GM04504 (cell line): ENCODE data around the gene CAND2.
"Not testable (repeated sequence)": the region's sequence is repeated elsewhere in the genome, so short reads cannot be mapped to it uniquely, and the experiment has no call there.

Source experiments
- DNase-seq: peaks from one replicate; pipeline ENCODE4 v3.0.0-alpha.2; 2012; ENCODE audit warnings: low read depth

The CAND2 gene

DNA sequence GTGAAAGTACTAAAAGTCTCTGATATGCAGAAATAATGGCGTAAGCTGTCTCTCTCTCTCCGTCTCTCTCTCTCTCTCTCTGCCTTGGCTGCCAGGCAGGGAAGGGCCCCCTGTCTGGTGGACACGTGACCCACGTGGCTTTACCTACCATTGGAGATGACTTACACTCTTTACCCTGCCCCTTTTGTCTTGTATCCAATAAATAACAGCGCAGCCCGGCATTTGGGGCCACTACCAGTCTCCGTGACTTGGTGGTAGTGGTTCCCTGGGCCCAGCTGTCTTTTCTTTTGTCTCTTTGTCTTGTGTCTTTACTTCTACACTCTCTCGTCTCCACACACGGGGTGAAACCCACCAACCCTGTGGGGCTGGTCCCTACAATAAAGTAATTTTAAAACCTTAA is 25.2 kb upstream of the CAND2 start:
- DNase-seq: no peak

DNA sequence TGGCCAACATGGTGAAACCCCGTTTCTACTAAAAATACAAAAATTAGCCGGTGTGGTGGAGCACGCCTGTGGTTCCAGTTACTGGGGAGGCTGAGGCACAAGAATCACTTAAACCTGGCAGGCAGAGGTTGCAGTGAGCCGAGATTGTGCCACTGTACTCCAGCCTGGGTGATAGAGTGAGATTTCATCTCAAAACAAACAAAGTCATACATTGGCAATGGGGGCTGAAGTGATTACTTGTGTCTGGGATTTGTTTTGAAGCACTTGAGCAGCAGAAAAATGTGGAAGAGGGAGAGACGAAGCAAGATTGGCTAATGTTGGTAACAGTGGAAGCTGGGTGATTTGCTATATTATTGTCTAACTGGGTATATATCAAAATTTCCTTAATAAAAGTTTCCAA is 24.0 kb upstream of the CAND2 start:
- DNase-seq: no peak

DNA sequence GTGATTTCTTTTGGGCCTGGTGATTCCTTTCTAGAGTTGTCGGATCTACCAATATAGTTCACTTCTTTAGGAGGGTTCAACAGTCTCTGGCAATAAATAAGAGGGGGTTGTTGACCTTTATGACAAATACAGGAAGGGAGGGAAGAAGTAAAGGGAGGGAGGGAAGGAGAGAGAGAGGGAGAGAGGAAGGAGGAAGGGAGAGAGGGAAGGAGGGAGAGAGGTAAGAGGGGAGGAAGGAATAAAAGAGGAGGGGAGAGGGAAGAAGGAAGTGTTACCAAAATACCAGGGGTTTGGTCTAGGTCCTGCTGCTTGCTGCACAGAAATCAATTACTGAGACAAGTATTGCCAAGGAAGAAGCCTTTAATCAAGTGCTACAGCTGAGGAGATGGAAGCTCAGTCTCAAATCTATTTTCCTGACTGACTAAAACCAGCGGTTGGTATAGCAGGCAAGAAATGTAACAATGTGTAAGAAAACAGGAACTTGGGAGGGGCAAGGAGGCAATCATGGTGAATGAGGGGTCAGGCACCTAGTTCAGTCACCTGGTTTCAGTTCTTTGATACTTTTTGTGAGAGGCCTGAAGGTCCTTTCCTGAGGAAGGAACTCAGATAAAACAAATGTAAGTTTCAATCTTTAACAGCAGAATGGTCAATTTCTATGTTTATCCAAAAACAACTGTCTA is 23.3 kb upstream of the CAND2 start:
- no peak for DNase-seq

GRCh38 chr3:12773710-12774086 is 22.8 kb upstream of the CAND2 start:
- no peak for DNase-seq

DNA sequence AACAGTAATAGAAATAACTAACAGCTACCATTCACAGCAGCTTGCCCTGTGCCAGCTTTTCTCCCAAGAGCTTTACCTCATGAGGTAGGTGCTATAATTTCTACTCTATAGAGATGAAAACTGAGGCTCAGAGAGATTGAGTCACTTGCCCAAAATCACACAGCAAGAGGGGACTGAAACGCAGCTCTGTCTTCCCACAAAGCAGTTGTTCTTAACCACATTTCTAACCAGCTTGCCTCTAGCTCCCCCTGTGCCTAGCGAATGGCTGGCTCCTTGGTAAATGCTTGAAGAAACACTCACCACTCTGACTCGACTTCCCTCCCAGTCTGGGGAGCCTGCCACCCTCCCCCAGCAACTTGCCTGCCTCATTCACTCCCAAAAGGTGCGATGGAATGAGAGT is 21.9 kb upstream of the CAND2 start:
- DNase-seq: no peak

GRCh38 chr3:12775226-12775625 is 21.3 kb upstream of the CAND2 start:
- no peak for DNase-seq

- DNase-seq: not testable (repeated sequence)
Observed at GRCh38 chr3:12775970-12776369, 20.5 kb upstream of the CAND2 start.

DNA sequence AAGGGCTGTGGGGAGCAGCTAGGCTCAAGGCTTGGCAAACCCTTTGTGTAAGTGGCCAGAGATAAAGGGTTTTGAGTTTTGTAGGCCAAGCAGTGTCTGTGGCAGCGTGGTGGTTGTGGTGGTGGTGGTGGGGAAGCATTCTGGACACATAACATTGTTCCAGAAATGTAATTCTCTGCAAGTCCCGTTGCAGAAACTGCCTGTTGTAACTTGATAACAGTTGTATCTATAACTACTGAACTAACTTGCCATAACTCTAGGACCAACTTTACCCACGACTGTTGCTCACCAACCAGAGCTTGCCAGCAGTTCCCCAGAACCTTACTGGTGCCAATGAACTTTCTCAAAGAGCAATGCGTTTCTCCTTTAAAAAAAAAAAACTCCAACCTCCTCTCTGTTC is 19.3 kb upstream of the CAND2 start:
- no peak for DNase-seq

- DNase-seq: no peak
Observed at GRCh38 chr3:12780751-12781150, 15.7 kb upstream of the CAND2 start.

DNA sequence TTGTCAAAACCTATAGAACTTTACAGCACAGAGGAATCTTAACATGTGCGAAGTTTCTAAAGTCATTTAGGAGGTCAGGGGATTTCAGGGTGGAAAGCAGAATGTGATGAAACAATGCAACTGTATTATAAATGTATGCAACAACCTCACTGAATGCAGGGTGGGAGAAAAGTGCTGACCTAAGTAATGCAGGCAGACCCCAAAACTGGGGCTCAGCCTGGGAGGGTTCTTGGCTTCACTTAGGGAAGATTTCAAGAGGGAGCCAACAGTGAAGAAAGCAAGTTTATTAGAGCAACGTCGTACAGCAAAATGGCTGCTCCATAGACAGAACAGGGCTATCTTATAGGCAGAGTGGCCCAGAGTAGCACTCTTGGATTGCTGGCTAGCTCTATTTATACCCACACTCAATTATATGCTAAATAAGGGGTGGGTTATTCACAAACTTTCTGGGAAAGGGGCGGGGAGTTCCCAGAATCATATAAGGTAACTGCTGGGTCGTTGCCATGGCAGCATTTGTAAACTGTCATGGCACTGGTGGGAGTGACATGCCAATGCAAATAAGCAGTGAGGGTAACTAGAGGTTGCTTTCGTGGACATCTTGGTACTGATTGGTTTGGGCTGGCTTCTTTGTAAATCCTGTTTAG is 14.2 kb upstream of the CAND2 start:
- DNase-seq: no peak

DNA sequence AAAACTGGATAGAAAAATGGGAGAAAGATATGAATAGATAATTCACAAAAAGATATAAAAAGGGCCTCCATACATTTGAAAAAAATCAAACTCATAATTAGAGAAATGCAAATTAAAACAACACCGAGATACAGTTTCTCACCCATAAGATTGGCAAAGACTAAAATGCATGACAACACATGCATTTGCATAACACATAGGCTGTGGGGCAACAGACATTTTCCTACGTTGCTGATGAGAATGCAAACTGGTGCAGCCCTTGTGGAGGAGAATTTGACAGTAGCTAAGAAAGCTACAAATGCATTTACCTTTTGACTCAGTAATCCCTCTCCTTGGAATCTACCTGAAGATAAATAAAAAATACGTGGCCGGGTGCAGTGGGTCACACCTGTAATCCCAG is 11.4 kb upstream of the CAND2 start:
- no peak for DNase-seq

DNA sequence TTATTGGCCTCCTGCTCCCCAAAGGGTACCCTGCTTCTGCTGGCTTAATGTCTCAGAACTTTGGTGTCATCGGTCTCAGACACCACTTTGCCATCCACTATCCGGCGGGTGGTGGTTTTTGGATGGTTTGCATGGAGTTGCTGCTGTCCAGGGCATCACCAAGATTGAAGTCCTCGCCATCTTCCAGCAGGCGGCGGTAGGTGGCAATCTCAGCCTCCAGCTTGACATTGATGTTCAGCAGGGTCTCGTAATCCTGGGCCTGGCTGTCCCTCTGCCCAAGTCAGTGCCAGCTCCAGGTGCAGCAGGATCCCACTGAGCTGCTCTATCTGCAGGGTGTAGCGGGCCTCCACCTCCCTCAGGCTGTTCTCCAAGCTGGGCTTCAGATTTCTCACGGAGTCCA is 9.1 kb upstream of the CAND2 start:
- DNase-seq: not testable (repeated sequence)

- DNase-seq: not testable (repeated sequence)
Observed at GRCh38 chr3:12787967-12788690, 8.4 kb upstream of the CAND2 start.

DNA sequence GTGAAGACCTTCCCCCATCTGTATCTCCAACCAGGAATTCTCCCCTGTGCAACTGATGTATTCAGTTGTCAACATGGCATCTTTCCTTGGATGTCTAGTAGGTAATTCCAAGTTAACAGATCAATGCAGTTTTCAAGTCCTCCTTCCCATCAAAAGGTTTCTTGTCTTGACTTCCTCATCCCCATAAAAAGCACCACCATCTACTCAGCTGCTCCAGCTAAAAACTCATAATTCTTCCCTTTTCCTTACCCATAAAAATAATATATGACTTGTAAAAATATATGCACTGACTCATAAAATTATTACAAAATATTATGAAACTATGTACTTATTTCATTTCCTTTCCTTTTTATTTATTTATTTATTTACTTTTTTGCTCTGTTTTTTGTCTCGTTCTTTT is 5.0 kb upstream of the CAND2 start:
- no peak for DNase-seq

GRCh38 chr3:12793701-12794100 is 2.8 kb upstream of the CAND2 start:
- DNase-seq: no peak

DNA sequence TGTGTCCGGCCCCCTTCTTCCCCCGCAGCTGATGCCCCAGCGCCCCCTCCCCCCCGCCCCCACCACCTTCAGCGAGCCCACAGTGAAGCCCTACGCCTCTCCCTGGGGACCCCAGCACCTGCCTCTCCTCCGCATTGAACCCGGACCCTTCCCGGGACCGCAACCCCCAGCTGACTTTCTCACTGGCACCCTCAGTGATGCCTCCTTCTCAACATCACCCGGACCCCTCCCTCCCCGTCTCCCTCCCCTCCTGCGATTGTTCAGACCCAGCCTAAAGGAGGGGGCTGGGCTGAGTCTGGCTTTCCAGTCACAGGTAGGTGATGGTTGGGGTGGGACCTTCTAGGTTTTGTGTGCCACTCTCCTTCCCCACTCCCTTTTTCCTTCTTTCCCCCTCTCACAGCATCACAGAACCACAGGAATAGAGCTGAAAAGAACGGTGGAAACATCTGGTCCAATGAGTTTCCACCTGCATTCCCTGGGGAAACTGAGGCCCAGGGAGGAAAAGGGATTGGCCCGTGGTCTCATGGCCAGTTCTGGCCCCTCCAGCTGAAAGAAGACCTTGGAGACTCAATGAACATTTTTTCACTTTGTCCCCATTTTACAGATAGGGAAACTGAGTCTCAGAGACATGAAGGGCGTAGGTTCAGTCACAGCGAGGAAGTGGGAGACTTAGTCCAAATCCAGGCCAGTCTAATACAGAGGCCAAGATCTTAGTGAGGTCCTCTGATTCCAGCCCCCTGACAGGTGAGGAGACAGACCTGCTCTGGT is 828 bp downstream of the CAND2 start:
- no peak for DNase-seq

- no peak for DNase-seq
Observed at GRCh38 chr3:12797892-12798558, 1.5 kb downstream of the CAND2 start.

GRCh38 chr3:12798559-12799179 is 2.2 kb downstream of the CAND2 start:
- DNase-seq: no peak

DNA sequence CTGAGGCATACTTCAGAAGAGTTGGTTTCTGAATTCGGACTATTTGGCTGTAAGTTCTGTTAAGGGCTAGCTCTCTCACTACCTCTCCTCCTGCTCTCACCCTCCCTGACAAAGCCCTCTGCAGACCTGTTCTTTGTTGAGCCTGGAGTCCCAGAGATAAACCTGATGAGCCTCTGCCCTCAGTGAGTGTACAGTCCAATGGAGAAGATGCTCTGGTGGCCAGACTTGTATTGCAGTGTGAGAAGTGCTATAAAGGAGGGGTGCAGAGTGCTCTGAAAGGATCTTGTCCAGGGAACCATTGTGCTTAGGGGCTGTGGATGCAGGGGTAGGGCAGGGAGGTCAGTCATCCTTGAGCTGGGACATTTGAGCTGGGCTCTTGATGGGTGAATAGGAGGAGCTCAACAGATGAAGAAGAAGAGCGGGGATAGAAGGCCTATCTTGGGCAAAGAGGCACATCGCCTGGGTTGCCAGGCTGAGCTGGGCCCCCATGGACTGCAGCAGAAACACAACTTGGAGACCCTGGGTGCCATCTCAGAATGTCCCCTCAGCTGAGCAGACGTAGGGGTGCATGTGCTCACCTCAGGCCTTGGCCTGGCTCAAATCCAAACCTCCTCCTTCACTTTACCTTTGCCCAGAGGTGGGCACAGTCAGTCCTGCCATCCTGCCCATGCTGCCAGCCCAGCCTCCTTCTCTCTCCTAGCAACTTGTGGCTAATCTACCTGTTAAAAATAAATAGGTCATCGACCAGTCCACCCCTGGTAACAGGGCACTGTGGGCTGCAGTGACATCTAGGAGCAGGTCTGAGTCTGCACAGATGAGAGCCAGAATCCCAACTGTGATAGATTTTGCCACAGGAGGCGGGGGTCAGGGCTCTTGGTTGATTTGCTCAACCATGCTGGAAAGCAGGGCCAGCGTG is 3.3 kb downstream of the CAND2 start:
- no peak for DNase-seq

GRCh38 chr3:12803371-12803770 is 6.9 kb downstream of the CAND2 start:
- DNase-seq: no peak

DNA sequence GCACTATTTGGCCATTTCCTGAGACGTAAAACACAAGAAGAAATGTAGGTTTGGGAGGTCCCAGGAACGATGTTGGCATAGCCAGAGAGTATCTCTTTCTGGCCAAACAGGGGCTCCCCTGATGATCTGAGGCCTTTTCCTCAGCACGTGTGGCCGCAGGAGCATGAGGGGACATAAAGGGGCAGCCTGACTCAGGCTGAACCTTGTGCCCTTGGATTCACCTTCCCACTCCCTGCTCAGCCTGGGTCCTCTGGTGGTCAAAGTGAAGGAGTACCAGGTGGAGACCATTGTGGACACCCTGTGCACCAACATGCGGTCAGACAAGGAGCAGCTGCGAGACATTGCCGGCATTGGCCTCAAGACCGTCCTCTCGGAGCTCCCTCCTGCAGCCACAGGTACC is 10.6 kb downstream of the CAND2 start:
- DNase-seq: no peak
